ENCODE results near the gene MAPK10.

Gene MAPK10

DNA sequence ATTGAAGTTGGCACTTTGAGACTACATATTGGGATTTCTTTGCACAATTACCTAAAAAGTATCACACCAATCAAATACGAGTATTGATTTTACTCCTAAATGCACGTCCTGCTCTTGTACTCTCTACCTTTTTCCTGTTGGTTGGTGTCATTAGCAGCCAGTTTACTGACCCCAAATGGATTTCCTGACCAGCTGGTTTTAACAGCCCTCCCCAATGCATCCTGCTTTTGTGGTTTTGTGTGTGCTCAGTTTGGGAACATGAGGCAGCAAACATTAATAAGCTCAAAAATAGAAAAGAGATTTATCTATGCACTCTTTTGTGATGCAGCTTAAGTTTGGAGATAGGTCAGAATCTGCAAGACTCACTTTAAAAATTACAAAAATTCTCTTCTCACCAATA, 230.3 kb downstream of the MAPK10 start:
- TF ChIP-seq, protein P1, sequence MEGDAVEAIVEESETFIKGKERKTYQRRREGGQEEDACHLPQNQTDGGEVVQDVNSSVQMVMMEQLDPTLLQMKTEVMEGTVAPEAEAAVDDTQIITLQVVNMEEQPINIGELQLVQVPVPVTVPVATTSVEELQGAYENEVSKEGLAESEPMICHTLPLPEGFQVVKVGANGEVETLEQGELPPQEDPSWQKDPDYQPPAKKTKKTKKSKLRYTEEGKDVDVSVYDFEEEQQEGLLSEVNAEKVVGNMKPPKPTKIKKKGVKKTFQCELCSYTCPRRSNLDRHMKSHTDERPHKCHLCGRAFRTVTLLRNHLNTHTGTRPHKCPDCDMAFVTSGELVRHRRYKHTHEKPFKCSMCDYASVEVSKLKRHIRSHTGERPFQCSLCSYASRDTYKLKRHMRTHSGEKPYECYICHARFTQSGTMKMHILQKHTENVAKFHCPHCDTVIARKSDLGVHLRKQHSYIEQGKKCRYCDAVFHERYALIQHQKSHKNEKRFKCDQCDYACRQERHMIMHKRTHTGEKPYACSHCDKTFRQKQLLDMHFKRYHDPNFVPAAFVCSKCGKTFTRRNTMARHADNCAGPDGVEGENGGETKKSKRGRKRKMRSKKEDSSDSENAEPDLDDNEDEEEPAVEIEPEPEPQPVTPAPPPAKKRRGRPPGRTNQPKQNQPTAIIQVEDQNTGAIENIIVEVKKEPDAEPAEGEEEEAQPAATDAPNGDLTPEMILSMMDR (conservative IDR thresholded peaks at IDR 0.05): no peak
- no peak for TF ChIP-seq ZFX (IDR thresholded peaks at IDR 0.05)
- no peak overlapping the region for H3K27ac ChIP-seq

DNA sequence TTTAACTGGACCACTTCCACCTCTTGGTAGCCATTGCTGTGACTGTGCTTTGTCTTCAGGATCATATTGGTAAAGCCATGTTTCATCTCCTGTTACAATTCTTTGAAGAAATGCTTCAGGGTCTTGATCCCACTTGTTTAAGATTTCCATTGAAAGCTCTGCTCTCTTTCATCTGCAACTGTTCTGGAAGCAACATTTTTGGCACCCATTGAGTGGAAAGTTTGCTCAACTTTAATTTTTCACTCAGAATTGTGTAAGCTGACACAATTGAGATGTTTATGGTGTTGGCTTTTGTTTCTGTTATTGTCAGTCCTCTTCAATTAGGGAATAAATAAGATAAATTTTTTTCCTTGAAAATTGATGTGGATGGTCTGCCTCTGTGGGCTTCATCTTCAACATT, 237.4 kb downstream of the MAPK10 start:
- no peak overlapping the region for H3K27ac ChIP-seq
- TF ChIP-seq, protein P1 (conservative IDR thresholded peaks at IDR 0.05): no peak
- TF ChIP-seq ZFX (IDR thresholded peaks at IDR 0.05): no peak

DNA sequence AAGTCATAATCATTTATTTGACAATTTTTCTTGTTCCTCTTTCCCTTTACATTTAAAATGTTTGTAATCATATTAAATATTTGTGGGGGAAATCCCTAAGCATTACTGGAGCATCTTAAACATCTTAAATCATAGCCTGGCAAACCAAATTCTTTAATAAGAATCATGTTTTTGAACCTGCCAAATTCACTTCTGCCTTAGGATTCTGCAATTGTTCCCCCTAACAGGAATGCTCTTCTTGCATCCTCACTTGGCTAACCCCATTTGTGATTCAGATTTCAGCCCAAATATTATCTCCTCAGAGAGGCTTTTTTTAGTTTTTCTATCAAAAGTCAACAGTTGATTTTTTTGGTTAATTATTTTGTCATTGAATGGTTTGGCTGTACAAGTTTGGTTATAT, 241.1 kb downstream of the MAPK10 start:
- no peak overlapping the region for H3K27ac ChIP-seq
- TF ChIP-seq, protein P1 (conservative IDR thresholded peaks at IDR 0.05): no peak
- TF ChIP-seq ZFX (IDR thresholded peaks at IDR 0.05): no peak

DNA sequence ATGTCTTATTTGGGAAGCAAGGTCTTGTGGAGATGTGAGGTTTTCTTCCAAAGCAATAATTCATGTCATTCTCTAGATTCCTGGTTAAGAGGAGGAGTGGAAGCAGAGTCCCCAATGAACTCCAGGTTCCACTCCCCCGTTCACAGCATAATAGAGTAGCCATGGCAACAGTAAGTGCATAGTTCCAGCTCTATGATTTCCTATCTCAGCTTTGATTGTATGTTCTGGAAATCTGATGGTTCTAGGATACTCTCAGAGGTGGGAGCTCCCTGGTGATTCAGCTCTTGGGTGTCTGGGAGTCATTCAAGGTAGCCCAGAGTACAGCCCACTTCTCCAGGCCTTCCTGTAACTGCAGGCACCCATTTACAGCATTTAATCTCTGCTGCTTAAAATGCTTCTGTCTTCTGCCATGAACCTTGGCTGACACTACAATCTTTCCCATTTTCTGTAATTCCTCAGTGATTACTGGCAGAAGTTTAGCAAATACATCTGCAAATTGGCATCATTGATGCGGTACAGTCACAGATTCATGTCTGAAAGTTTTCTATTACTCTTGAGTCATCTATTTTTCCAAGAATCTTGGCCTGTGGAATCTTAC, 242.0 kb downstream of the MAPK10 start:
- TF ChIP-seq, protein P1 (conservative IDR thresholded peaks at IDR 0.05): no peak
- TF ChIP-seq ZFX (IDR thresholded peaks at IDR 0.05): no peak
- no peak overlapping the region for H3K27ac ChIP-seq

DNA sequence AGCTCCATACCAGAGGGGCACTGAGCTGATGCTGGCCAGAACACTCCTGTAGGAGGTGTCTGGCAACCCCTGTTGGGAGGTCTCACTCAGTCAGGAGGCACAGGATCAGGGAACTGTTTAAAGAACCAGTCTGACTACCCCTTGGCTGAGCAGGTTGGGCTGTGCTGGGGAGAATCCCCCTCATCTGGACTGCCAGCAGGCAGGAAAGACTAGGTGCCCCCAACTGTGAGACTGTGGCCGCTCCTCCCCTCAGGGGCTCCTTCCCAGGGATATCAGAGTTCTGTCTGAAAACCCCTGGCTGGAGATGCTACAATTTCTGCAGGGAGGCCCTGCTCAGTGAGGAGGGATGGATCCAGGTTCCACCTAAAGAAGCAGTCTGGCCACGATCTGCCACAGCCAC, 245.3 kb downstream of the MAPK10 start:
- no peak overlapping the region for H3K27ac ChIP-seq
- no peak for TF ChIP-seq ZFX (IDR thresholded peaks at IDR 0.05)
- TF ChIP-seq, protein P1 (conservative IDR thresholded peaks at IDR 0.05): no peak

DNA sequence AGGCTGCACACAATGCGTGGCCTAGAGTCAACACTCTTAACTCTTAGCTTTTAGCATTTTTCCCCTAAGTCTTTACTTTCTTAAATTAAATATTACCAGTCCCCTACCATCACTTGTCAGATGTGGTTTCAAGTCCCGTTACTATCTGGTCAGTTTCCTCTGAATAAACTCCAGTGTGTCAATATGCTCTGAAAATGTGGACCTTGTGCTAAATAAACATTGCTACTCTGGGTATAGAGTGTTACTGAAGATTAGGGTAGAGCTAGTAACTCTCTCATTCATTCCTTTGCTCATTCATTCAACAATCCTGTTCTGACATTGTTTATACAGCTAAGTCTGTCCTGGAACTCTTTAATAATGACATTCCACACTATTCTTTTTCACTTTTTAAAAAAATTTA, 251.0 kb downstream of the MAPK10 start:
- no peak for TF ChIP-seq ZFX (IDR thresholded peaks at IDR 0.05)
- TF ChIP-seq, protein P1 (conservative IDR thresholded peaks at IDR 0.05): no peak
- H3K27ac ChIP-seq: no peak overlapping the region

DNA sequence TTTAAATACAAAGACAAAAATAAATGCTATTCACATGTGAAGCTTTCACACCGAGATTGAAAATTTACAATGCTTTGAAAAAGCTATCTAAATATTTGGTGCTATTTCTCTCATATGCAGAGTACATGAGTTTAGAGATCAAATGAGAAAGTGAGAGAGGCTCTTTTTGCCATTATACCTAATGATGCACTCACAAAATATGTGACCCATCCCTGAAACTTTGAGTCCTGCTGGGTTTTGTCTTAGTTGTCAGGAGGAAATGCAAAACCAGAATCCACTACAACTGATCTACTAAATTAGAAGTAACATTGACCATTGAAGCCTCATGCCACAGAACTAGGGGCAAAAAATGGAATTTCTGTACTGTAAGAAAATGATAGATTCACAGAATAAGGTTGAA, 251.7 kb downstream of the MAPK10 start:
- H3K27ac ChIP-seq: no peak overlapping the region
- TF ChIP-seq, protein P1 (conservative IDR thresholded peaks at IDR 0.05): no peak
- TF ChIP-seq ZFX (IDR thresholded peaks at IDR 0.05): no peak

Measured in C4-2B (cell line).